B cell (primary cell): ENCODE data around the gene BCL10.

Experiments used
- CTCF ChIP-seq: fragments of 200-600 bp; IDR thresholded peaks from one replicate; pipeline ENCODE4 v1.8.0; 2022; ENCODE audit warnings: antibody characterized with exemption, mild to moderate bottlenecking
- EZH2 ChIP-seq: IDR thresholded peaks from 2 replicates; pipeline ENCODE4 v1.6.1; 2012; ENCODE audit warnings: borderline replicate concordance, low read depth, mild to moderate bottlenecking, moderate library complexity, low read length; ENCODE audit not compliant: insufficient read depth, poor library complexity, severe bottlenecking

- TF ChIP-seq CTCF (peak; percentile 99), EZH2 (no peak)
Observed at GRCh38 chr1:85259118-85259911, 17.1 kb downstream of the BCL10 start, which contains the start of gene C1orf52.
